SK-N-SH (cell line): ENCODE results near the gene LRMDA.

Experiments used
- EP300 ChIP-seq, 2 experiments: IDR thresholded peaks; 2 replicates each; pipeline versions ENCODE4 v1.4.0 to v1.6.1; 2012; ENCODE audit warnings: borderline replicate concordance in 1 of 2, low read depth in 1 of 2, low read length in 1 of 2
- PBX3 ChIP-seq: IDR thresholded peaks from 2 replicates; pipeline ENCODE4; 2012
- TF ChIP-seq, protein P1 (sequence below): IDR thresholded peaks from 2 replicates; pipeline ENCODE4 v1.4.0; 2012; ENCODE audit warnings: low read depth
- TF ChIP-seq, protein P2 (sequence below): fragments of 200-600 bp; sonication (generic); IDR thresholded peaks from 2 replicates; pipeline ENCODE4 v1.6.1; 2017; ENCODE audit warnings: antibody characterized with exemption, mild to moderate bottlenecking, moderate library complexity

DNA sequence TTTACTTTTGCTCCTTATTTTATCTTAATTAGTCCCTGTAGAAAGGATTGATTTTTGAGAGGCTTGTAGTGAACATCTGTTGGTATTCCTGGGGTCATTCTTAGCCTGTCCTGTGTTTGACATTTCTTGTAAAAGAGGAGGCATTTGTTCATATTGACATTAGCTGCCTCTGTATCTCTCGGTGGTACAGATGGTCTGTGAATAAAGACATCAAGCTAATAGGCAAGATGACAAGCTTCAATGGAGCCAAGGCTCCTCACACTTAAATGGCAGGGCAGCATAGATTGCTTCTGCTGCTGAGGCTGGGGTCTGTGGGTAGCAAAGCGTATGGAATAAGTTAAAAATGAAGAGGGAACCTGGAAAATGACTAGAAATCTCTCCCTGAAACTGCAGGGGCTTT is 687.6 kb downstream of the LRMDA start:
- TF ChIP-seq EP300 (IDR thresholded peaks at IDR 0.05; ENCODE audit: borderline replicate concordance in 1 of 2, low read depth in 1 of 2, low read length in 1 of 2), result no peak
- TF ChIP-seq, protein P1, sequence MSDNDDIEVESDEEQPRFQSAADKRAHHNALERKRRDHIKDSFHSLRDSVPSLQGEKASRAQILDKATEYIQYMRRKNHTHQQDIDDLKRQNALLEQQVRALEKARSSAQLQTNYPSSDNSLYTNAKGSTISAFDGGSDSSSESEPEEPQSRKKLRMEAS, result no peak
- TF ChIP-seq, protein P2, sequence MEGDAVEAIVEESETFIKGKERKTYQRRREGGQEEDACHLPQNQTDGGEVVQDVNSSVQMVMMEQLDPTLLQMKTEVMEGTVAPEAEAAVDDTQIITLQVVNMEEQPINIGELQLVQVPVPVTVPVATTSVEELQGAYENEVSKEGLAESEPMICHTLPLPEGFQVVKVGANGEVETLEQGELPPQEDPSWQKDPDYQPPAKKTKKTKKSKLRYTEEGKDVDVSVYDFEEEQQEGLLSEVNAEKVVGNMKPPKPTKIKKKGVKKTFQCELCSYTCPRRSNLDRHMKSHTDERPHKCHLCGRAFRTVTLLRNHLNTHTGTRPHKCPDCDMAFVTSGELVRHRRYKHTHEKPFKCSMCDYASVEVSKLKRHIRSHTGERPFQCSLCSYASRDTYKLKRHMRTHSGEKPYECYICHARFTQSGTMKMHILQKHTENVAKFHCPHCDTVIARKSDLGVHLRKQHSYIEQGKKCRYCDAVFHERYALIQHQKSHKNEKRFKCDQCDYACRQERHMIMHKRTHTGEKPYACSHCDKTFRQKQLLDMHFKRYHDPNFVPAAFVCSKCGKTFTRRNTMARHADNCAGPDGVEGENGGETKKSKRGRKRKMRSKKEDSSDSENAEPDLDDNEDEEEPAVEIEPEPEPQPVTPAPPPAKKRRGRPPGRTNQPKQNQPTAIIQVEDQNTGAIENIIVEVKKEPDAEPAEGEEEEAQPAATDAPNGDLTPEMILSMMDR, result no peak
- TF ChIP-seq PBX3, result no peak
